HG03108 (cell line): ENCODE data around the gene CXCR6.

Experiments used
- ATAC-seq: cut with Tn5 transposase; IDR thresholded peaks from one replicate; pipeline ENCODE4 v1.9.1; 2021; ENCODE audit warnings: moderate library complexity; ENCODE audit not compliant: unreplicated experiment

The CXCR6 gene

GRCh38 chr3:45921158-45922038, 21.9 kb upstream of the CXCR6 start:
- no peak for ATAC-seq

DNA sequence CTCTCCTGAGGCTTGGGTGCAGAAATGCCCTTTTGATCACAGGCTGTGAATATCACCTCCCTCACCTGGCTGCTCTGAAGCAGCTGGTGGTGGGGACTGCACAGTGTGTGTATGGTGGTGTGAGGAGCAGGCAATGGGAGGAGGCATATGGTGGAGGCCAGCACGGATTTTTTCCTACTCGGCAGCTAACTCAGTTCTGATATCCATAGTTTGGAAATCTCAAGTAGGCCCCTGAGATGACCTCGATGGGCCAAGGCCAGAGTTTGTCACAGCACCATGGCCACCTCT, 21.3 kb upstream of the CXCR6 start:
- ATAC-seq, result no peak

DNA sequence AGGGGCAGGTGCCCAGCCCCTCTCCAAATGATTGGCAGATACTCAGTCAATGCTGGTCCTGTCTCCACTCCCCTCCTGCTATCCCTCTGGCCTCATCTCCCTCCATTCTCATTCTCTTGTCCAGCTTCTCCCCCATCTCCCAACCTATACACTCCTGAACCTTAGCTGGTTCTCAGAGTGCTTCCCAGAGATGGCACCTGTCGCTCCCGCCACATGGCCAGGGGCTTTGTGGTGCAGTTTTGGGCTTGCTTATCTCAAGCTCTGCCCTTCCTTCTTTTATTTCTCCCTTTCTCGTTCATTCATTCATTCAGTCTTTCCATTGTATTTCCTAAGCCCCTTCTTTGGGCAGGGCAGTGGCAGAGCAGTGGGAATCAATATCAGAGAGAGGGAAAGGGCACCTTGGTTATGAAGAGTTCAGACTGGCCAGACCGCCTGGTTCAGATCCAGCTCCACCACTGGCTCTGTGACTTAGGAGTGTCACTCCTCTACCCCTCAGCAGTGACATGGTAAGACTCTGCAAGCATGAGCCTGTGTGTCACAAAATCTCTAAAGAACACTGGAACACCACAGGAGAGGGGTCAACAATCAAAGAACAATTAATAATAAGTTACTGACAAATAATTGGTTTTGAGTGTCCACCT, 20.2 kb upstream of the CXCR6 start:
- ATAC-seq, result no peak

DNA sequence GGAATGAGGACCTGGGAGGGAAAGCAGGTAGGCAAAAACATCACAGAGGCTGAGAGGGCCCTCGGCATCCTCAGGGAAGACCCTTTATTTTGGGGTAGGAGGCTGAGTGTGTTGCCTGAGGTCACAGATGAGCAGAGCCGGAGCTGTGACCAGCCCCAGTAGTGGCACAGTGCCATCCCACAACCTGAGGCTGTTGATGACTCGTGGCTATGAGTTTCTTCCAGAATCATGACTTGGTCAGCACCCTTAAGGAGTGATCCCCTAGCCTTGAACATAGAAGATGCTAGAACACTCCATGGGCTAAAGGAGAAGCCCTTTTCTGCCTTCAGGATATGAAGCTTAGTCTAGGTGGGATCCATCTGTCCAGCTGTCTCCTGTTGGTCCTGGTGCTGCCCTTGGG, 19.5 kb upstream of the CXCR6 start:
- no peak for ATAC-seq

DNA sequence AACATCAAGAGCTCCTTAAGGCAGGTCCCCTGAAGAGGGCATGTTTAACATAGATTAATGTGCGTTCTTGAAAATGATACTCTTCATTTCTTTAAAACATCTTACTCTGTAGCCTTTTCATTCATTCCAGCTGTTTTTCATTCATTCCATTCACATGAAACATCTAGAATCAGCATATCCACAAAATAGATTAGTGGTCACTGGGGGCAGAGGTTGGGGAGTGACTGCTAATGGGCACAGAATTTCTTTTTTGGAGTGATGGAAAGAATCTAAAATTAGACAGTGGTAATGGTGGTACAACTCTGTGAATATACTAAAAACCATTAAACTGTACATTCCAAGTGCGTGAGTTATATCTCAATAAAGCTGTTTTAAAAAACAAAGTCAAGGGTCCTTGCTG, 15.4 kb upstream of the CXCR6 start:
- ATAC-seq, result no peak

GRCh38 chr3:45929042-45929679, 14.1 kb upstream of the CXCR6 start:
- peak; percentile 63 for ATAC-seq

- ATAC-seq, result no peak
Measured at GRCh38 chr3:45931496-45931895, 11.8 kb upstream of the CXCR6 start.

- ATAC-seq, result no peak
Measured at GRCh38 chr3:45932112-45932511, 11.2 kb upstream of the CXCR6 start.

DNA sequence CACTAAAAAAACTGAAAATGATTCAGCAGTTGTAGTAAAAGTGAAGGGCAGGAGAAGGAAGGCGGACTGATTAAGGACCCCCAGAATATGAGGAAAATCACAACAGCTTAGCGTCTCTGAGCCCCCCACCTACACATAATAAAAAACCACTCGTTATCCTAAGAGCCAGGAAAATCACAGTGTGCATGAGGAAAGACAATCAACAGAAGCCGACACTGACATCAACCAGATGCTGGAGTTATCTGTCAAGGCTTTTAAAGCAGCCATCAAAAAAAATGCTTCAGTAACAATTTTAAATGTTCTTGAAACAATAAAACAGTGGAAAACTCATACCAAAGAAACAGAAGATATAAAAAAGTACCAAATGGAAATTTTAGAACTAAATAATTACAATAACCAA, 9.7 kb upstream of the CXCR6 start:
- ATAC-seq, result no peak

DNA sequence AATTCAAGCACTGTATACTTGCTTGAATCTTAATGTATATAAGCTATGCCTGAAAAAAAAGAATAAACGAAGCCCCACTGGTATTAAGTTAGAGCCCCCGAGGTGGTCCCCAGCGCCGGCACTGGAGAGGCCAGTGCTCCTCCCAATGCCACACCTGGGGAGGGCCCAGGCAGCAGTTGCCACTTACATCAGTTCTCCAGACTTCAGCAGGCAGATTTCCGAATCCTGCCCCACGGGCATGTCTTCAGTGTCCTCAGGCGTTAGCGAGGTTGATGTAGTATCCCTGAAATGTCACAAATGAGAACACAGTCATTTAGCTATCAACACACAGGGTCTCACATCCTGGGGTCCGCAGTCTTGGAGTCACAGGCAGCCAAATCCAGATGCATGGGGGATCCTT, 7.0 kb upstream of the CXCR6 start:
- no peak for ATAC-seq

DNA sequence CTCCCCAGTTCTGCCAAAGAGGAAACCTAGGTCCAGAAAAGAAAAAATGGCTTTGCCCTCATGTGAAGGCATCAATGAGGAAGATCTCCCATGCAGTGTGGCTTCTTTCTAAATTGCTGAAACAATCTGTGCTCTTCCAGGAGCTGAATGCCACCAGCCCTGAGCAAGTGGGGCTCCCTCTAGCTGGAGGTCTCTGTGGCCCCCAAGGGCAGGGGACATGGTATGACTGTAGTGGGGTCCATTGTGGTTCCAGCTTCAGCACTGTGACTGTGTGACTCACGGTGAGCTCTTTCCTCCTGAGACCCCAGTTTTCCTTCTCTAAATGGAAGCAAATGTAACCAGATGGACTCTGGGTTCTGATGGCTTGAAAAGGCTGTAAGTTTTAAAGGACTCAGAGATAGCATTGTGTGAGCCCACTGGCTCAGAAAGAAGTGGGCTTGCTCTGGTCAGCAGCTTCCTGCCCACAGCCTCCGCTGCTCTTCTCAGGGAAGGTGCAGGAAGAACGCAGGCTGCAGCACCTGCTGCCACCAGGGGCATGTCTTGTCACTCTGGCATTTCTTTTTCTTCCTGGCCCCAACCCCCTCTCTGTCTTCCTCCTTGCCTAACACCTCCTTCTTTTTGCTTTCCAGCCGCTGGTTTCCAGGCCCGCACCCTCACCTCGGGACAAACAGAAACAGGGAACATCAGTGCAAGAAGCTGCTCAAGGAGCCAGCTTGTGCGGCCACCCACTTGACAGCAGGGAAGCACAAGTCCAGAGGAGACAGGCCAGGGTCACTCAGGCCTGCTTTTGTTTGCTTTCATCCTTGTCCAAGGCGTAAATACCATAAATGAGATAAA, 5.8 kb upstream of the CXCR6 start:
- ATAC-seq, result no peak

- no peak for ATAC-seq
Measured at GRCh38 chr3:45938043-45938435, 5.2 kb upstream of the CXCR6 start.

DNA sequence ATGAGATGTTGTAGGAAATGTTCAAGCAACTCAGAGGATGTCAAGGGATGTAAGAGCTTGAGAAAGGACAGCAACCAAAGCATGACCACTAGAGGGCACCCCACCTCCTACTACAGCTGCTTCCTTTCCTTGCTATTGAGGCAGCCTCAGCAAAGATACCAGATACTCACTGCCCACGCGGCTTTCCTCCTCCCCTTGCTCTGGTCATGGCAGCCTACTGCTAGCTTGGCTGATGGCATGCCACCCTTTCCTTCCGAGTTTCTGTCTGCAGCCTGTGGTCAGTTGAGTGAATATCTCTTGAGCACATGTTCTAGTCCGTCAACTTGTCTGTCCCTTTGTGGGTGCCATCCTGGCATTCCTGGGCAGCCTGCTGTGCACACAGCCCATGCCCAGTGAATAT, 4.4 kb upstream of the CXCR6 start:
- ATAC-seq, result peak; percentile 59

DNA sequence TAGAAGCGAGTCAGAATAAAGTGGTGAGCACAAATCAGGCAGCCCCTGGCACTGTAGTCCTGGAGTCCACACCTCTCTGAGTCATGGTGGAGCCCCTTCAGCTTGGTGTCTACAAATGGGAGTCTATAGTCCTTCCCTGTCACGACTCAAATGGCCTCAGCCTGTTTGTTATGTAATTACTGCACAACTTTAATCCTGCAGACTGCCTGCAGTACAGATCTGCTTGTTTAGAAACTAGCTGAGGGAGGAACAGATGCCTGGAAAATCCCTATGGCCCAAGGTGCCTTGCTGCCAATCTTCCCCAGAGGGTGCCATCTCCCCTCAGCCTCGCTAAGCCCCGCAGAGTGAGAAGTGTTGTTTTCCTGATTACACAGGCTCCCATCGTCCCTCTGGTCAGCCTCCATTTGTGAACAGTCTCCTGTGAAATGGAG, 3.9 kb upstream of the CXCR6 start:
- no peak for ATAC-seq

DNA sequence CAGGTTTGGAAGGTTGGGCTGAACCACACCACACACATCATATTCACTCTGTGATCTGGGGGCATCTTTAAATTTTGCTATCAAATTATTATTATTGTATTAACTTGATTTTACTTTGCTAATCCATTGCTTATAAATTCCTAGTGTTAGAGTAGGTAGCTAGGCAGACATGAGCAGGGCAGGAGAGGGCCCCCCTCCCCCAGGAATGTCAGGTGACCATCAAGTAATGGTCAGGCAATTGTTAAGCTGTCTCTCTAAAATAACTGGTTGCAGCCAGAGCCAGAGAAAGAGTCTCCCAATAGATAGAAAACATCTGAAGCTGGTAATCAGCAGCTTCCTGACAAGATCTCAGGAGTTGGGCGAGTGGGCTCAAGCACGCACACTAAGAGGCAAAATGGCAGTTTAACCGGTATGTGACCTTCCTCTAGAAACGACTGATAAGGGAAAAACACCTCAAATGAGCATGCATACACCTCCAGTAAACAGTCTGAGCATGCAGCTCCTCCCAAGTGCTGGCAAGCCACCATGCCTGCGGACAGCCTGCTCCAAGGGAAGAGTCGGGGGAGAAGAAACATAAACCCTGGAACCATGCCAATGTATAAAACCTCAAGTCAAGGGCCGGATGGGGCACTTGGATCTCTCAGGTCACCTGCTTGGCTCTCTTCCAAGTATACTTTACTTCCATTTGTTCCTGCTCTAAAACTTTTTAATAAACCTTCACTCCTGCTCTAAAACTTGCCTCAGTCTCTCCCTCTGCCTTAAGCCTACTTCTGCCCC, 3.1 kb upstream of the CXCR6 start:
- ATAC-seq, result no peak

GRCh38 chr3:45940781-45941365, 2.4 kb upstream of the CXCR6 start:
- no peak for ATAC-seq

- no peak for ATAC-seq
Measured at GRCh38 chr3:45942051-45942825, 1.0 kb upstream of the CXCR6 start.

DNA sequence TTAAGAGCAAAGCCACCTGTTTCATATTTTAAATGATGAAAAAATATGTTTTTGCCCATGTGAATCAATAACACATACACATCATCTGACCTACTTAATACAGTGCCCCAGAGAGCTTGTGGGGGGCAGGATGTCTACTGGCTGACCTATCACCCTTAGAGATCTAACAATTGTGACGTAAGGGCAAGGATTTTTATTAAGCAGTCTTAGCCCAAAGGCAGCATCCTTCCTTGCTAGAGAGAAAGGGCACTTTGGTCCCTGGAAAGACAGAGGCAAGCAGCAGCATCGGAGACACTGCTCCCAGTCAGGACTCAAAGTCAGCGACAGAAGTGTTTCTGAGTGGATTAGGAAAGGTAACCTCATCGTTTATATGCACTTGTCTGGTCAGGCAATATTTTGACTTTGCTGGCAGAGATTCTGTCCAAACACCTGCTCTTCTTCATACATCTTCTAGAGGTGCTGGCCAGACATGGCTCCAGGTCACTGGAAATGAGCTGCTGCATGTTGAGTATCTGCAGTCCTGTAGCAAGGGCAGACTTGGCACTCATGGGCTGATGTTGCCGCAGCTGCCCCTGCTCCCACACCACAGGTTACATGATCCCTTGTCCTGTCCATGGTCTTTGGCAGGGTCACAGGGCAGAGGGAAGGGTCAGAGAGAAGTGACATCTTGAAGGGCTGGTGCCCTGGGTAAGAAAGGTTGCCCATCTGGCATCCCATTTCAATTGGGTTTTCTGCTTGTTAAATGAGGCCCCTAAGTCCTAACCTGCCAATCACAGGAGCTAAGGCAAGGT, 1.8 kb downstream of the CXCR6 start:
- ATAC-seq, result no peak

- ATAC-seq, result no peak
Measured at GRCh38 chr3:45946307-45946706, 3.0 kb downstream of the CXCR6 start.
